Spleen (tissue), 11 donors: ENCODE measurements around the gene SLC28A2. TPM values are rescaled to one million over a fixed set of nuclear protein-coding genes. Genes with fewer than 3 reads are reported as not detected.

ENCODE experiments used
- DNase-seq: peaks from one replicate; pipeline ENCODE4 v3.0.0-alpha.2; 2020
- H3K27ac ChIP-seq, 8 donors: fragments of 200-600 bp; sonication (generic) in 7 of 8; 1 replicate in 4 of 8; 2 replicates in 4 of 8; pipeline versions ENCODE4 v1.5.0 to v1.8.0; 2016 to 2021; ENCODE audit warnings: inconsistent platforms in 4 of 8, mild to moderate bottlenecking in 4 of 8, moderate library complexity in 1 of 8
- H3K27me3 ChIP-seq, 7 donors: fragments of 200-600 bp; sonication (generic) in 6 of 7; replicated peaks in 1 of 7; 1 replicate in 4 of 7; 2 replicates in 3 of 7; pipeline versions ENCODE4 v1.5.0 to v1.8.0; 2016 to 2021; ENCODE audit warnings: inconsistent platforms in 3 of 7, mild to moderate bottlenecking in 1 of 7
- H3K36me3 ChIP-seq, 6 donors: fragments of 200-600 bp; sonication (generic) in 5 of 6; 1 replicate in 4 of 6; 2 replicates in 2 of 6; pipeline versions ENCODE4 v1.5.0 to v1.8.0; 2016 to 2021; ENCODE audit warnings: inconsistent platforms in 2 of 6
- H3K4me1 ChIP-seq, 6 donors: fragments of 200-600 bp; sonication (generic) in 5 of 6; 1 replicate in 3 of 6; 2 replicates in 3 of 6; pipeline versions ENCODE4 v1.5.0 to v1.8.0; 2016 to 2021; ENCODE audit warnings: inconsistent platforms in 3 of 6
- H3K4me3 ChIP-seq, 8 donors: fragments of 200-600 bp; sonication (generic) in 7 of 8; 1 replicate in 4 of 8; 2 replicates in 4 of 8; pipeline versions ENCODE4 v1.5.0 to v1.8.0; 2016 to 2021; ENCODE audit warnings: inconsistent platforms in 4 of 8, mild to moderate bottlenecking in 4 of 8, moderate library complexity in 2 of 8
- H3K9me3 ChIP-seq, 8 donors: fragments of 200-600 bp; sonication (generic) in 7 of 8; 1 replicate in 4 of 8; 2 replicates in 4 of 8; pipeline versions ENCODE4 v1.5.0 to v1.8.0; 2016 to 2021; ENCODE audit warnings: inconsistent platforms in 4 of 8
- POLR2A ChIP-seq, 3 donors: fragments of 450-650 bp; IDR thresholded peaks; one replicate each; pipeline ENCODE4 v1.5.1; 2017; ENCODE audit warnings: antibody characterized with exemption in 3 of 3, mild to moderate bottlenecking in 1 of 3
- POLR2AphosphoS5 ChIP-seq, 3 donors: sonication (generic); formaldehyde crosslinking; IDR thresholded peaks; one replicate each; pipeline ENCODE4 v1.5.1; 2017; ENCODE audit warnings: antibody characterized with exemption in 3 of 3
- WGBS, 5 donors: extraction: QIAGEN DNeasy Blood & Tissue Kit in 3 of 5; methylation state at CpG; one replicate each; pipeline versions ENCODE4 v1.1.5 to v1.1.7; 2013 to 2018; 5-methylcytosine and 5-hydroxymethylcytosine counted together
- intact Hi-C: fragments of 100-400 bp; cut with DNase I; formaldehyde crosslinking; loops from one replicate; pipeline ENCODE4 v1.15.0; 2023; ENCODE audit warnings: low total_unique reads
- polyA plus RNA-seq, 3 donors: library from polyadenylated mRNA; stranded (reverse); fragments of 200-250 nt; gene quantifications; one replicate each; pipeline ENCODE4 v1.2.1, GENCODE V29; 2013
- total RNA-seq, 7 donors: library from RNA; depleted of rRNA in 3 of 7; stranded (reverse); fragments of >200 nt in 3 of 7; fragmentation: NEBNext Ultra II Directional in 4 of 7; extraction: Animal tissue kit (Norgen Biotek cat#: 25700) in 4 of 7; gene quantifications; one replicate each; pipeline versions ENCODE4 v1.1.0 to v1.2.1, GENCODE V29; 2016 to 2021
- TF ChIP-seq, protein P1 (sequence below), 11 experiments: fragments of 200-600 bp in 7 of 11; fragments of 450-650 bp in 4 of 11; sonication (generic) in 4 of 11; IDR thresholded peaks in 8 of 11; conservative IDR thresholded peaks in 3 of 11; 1 replicate in 7 of 11; 2 replicates in 4 of 11; pipeline versions ENCODE4 v1.4.0 to v1.8.0; 2016 to 2021; ENCODE audit warnings: antibody characterized with exemption in 11 of 11, inconsistent platforms in 4 of 11, mild to moderate bottlenecking in 1 of 11
- donor health status: healthy with polysubstance abuse.
- donor health status: DM: no; HTN: no; CAD: no; lungs with moderate emphysema.
- donor health status: DM: no; HTN: no; CAD: no.
- donor health status: Bipolar disorder and iron deficiency.
- donor health status: healthy.
- donor health status: DM: no; HTN: no; CAD: no.
- donor health status: DM: yes; HTN: yes; CAD: no.

Gene SLC28A2
- total and polyA plus RNA-seq, 10 donors = not detected

DNA sequence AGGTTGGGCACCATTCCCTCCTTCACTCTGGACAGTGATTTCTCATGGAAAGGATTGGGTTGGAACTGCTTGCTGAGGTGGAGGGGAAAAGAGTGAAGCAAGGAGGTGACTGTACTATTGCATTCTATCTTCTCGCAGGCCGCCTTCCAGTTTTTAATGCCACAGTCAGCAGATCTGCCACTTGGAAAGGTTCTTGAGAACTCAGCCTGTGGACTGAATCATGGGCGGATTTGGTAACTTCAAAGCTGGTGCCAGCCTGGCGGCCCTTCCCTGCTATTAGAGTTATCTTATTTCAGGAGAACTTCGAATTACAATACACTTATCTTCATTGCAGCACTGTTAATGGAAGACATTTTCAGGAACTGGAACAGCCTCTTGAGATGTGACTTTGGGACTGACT lies 23.1 kb upstream of the SLC28A2 start:
- no peaks in the 10 kb centered on the region for H3K36me3 ChIP-seq
- H3K9me3 ChIP-seq = peaks cover 0 to 18% (median 12%) of the 10 kb centered on the region in 8 donors
- no peak overlapping the region for H3K27ac ChIP-seq
- intact Hi-C loops = no loop called here
- no peak overlapping the region for H3K4me3 ChIP-seq
- DNase-seq = no peak
- TF ChIP-seq POLR2A (IDR thresholded peaks at IDR 0.05) = no peak
- TF ChIP-seq, protein P1, sequence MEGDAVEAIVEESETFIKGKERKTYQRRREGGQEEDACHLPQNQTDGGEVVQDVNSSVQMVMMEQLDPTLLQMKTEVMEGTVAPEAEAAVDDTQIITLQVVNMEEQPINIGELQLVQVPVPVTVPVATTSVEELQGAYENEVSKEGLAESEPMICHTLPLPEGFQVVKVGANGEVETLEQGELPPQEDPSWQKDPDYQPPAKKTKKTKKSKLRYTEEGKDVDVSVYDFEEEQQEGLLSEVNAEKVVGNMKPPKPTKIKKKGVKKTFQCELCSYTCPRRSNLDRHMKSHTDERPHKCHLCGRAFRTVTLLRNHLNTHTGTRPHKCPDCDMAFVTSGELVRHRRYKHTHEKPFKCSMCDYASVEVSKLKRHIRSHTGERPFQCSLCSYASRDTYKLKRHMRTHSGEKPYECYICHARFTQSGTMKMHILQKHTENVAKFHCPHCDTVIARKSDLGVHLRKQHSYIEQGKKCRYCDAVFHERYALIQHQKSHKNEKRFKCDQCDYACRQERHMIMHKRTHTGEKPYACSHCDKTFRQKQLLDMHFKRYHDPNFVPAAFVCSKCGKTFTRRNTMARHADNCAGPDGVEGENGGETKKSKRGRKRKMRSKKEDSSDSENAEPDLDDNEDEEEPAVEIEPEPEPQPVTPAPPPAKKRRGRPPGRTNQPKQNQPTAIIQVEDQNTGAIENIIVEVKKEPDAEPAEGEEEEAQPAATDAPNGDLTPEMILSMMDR (IDR thresholded peaks at IDR 0.05 in 8 of 11, conservative IDR thresholded peaks at IDR 0.05 in 3 of 11) = no peak
- TF ChIP-seq POLR2AphosphoS5 (IDR thresholded peaks at IDR 0.05) = no peak
- peaks cover 0 to 16% (median 0%) of the 10 kb centered on the region in 7 donors for H3K27me3 ChIP-seq
- WGBS, 5 donors = 75 to 88% (median 78%) methylated on average over 5 of the region's 5 CpGs
- H3K4me1 ChIP-seq = no peaks in the 10 kb centered on the region

DNA sequence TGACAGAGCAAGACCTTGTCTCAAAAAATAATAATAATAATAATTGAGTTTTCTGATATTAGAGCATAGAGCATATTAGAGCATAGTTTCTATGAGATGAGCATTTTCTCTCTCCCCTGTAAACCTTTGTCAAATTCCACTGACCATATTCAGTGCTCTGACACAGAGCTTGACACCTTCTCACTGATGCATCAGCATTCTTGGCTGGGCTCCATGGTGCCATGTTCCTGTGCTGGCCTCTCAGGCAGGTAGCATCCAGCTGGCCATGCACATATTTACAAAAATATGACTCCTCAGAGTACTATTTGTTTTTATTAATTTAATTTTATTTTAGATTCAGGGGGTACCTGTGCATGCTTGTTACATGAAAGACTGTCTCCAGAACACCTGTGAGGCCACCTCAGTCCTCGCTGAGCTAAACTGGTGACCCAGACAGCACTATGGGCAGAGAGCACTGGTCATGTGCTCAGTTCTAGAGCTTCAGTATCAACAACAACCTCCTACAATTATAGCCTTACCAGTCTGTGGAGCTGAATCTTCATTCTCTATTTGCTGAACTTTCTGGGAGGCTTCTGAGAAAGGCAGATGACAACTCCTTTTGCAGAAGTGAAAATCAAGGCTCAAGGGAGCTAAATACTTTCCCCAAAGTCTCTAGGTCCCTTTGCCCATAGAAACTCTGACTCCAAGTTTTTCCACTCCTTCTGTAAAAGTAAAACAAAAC lies 21.6 kb upstream of the SLC28A2 start:
- Histone ChIP-seq H3K4me1 (no peaks in the 10 kb centered on the region), H3K36me3 (no peaks in the 10 kb centered on the region), H3K27me3 (peaks cover 0 to 12% (median 0%) of the 10 kb centered on the region in 7 donors), H3K27ac (no peak overlapping the region), H3K9me3 (peaks cover 2 to 33% (median 27%) of the 10 kb centered on the region in 8 donors), H3K4me3 (no peak overlapping the region)
- DNase-seq = no peak
- no peak for TF ChIP-seq POLR2AphosphoS5 (IDR thresholded peaks at IDR 0.05)
- TF ChIP-seq POLR2A (IDR thresholded peaks at IDR 0.05) = no peak
- TF ChIP-seq, protein P1 (IDR thresholded peaks at IDR 0.05 in 8 of 11, conservative IDR thresholded peaks at IDR 0.05 in 3 of 11) = no peak
- 0 to 35% (median 0%) methylated on average over 1 of the region's 1 CpG for WGBS, 5 donors
- intact Hi-C loops = no loop called here

DNA sequence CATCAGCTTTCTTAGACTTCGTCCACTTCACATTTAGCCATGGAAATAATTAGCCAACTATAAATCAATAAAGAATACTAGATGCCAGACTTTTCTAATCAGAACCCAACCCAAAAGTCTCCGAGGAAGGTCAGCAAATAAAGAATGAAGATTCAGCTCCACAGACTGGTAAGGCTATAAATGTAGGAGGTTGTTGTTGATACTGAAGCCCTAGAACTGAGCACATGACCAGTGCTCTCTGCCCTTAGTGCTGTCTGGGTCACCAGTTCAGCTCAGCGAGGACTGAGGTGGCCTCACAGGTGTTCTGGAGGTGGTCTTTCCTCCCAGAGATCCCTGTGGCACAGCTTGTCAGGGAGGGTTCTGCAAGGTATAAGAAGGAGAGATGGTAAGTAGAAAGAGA lies 20.9 kb upstream of the SLC28A2 start:
- 73 to 87% (median 79%) methylated on average over 3 of the region's 3 CpGs for WGBS, 5 donors
- Histone ChIP-seq H3K27ac (no peak overlapping the region), H3K4me3 (no peak overlapping the region), H3K4me1 (no peaks in the 10 kb centered on the region), H3K36me3 (no peaks in the 10 kb centered on the region), H3K27me3 (peaks cover 0 to 12% (median 0%) of the 10 kb centered on the region in 7 donors), H3K9me3 (peaks cover 2 to 38% (median 34%) of the 10 kb centered on the region in 8 donors)
- intact Hi-C loops = no loop called here
- DNase-seq = no peak
- no peak for TF ChIP-seq POLR2AphosphoS5 (IDR thresholded peaks at IDR 0.05)
- TF ChIP-seq POLR2A (IDR thresholded peaks at IDR 0.05) = no peak
- TF ChIP-seq, protein P1 (IDR thresholded peaks at IDR 0.05 in 8 of 11, conservative IDR thresholded peaks at IDR 0.05 in 3 of 11) = no peak

DNA sequence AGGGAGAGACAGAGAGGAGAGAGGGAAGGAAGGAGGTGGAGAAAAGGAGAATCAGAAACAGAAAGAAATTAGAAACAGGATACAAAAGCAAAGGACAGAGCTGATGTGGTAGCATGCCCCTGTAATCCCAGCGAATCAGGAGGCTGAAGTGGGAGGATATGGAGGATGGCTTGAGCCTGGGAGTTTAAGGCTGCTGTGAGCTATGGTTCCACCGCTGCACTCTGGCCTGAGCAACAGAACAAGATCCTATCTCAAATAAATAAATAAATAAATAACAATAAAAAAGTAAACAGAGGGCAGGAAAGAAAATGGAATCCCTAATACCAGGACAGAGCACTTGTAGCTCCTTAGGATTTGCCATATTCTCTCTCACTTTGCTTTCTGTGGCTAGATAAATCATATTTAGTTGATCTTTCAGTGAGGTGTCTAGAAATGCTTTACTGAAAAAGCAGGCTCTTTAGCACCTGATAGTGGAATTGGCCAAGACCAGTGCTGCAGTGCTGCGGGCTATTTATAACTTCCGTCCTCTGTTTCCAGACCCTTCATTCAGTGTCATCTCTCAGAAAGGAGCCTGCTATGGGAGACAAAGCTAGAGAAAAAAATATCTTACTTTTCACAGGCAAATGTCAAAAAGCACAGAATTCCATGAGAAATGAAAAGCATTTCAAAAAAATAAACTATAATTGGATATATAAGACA lies 20.0 kb upstream of the SLC28A2 start:
- TF ChIP-seq, protein P1 (IDR thresholded peaks at IDR 0.05 in 8 of 11, conservative IDR thresholded peaks at IDR 0.05 in 3 of 11) = no peak
- no peak for TF ChIP-seq POLR2A (IDR thresholded peaks at IDR 0.05)
- TF ChIP-seq POLR2AphosphoS5 (IDR thresholded peaks at IDR 0.05) = no peak
- no peaks in the 10 kb centered on the region for H3K36me3 ChIP-seq
- H3K4me1 ChIP-seq = no peaks in the 10 kb centered on the region
- 75 to 89% (median 87%) methylated on average over 4 of the region's 4 CpGs for WGBS, 5 donors
- DNase-seq = no peak
- no peak overlapping the region for H3K27ac ChIP-seq
- no peak overlapping the region for H3K4me3 ChIP-seq
- peaks cover 0 to 12% (median 0%) of the 10 kb centered on the region in 7 donors for H3K27me3 ChIP-seq
- intact Hi-C loops = no loop called here
- peaks cover 2 to 45% (median 39%) of the 10 kb centered on the region in 8 donors for H3K9me3 ChIP-seq
